HepG2 (cell line): ENCODE data around the gene NAT9. TPM values are rescaled to one million over a fixed set of nuclear protein-coding genes. Genes with fewer than 3 reads are reported as not detected.

Experiments
- THAP11 ChIP-seq: IDR thresholded peaks from 2 replicates; pipeline ENCODE4 v1.6.1; 2016; ENCODE audit warnings: missing biosample characterization, missing genetic modification reagents
- ZNF331 ChIP-seq: sonication (generic); formaldehyde crosslinking; IDR thresholded peaks from 2 replicates; pipeline ENCODE4 v1.4.0; 2020; ENCODE audit warnings: missing genetic modification reagents
- polyA plus RNA-seq, 8 experiments: library from polyadenylated mRNA; depleted of rRNA in 3 of 8; stranded (reverse) in 7 of 8; unstranded in 1 of 8; fragments of >200 nt; fragmentation: Illumina TruSeq in 4 of 8; extraction: Trizol in 4 of 8; gene quantifications; 2 replicates each; pipeline versions ENCODE4 v1.2.1 to v1.2.3, GENCODE V29; 2011 to 2016; ENCODE audit warnings: low read depth in 4 of 8, missing spikeins in 1 of 8, mixed read lengths in 1 of 8; ENCODE audit not compliant: insufficient read depth in 1 of 8
- total RNA-seq, 5 experiments: library from RNA; depleted of rRNA; stranded (reverse); fragments of >200 nt; fragmentation: Illumina TruSeq; extraction: Trizol; gene quantifications; 2 replicates each; pipeline ENCODE4 v1.2.3, GENCODE V29; 2016; ENCODE audit warnings: low read depth in 1 of 5
- TF ChIP-seq, protein P1 (sequence below): sonication (generic); formaldehyde crosslinking; IDR thresholded peaks from 2 replicates; pipeline ENCODE4 v1.4.0; 2020; ENCODE audit warnings: missing genetic modification reagents, borderline replicate concordance
- TF ChIP-seq, protein P2 (sequence below): sonication (generic); formaldehyde crosslinking; IDR thresholded peaks from 2 replicates; pipeline ENCODE4 v1.5.0; 2020; ENCODE audit warnings: mild to moderate bottlenecking, missing genetic modification reagents, borderline replicate concordance

Gene NAT9
- total and polyA plus RNA-seq, 2 of the 13 experiments (the other 11 are each of a cell fraction or from before 2014, with no cell fraction given): 39.7 to 44.2 TPM

GRCh38 chr17:74780443-74781238 is 4.5 kb upstream of the NAT9 start (continued):
- TF ChIP-seq, protein P1, sequence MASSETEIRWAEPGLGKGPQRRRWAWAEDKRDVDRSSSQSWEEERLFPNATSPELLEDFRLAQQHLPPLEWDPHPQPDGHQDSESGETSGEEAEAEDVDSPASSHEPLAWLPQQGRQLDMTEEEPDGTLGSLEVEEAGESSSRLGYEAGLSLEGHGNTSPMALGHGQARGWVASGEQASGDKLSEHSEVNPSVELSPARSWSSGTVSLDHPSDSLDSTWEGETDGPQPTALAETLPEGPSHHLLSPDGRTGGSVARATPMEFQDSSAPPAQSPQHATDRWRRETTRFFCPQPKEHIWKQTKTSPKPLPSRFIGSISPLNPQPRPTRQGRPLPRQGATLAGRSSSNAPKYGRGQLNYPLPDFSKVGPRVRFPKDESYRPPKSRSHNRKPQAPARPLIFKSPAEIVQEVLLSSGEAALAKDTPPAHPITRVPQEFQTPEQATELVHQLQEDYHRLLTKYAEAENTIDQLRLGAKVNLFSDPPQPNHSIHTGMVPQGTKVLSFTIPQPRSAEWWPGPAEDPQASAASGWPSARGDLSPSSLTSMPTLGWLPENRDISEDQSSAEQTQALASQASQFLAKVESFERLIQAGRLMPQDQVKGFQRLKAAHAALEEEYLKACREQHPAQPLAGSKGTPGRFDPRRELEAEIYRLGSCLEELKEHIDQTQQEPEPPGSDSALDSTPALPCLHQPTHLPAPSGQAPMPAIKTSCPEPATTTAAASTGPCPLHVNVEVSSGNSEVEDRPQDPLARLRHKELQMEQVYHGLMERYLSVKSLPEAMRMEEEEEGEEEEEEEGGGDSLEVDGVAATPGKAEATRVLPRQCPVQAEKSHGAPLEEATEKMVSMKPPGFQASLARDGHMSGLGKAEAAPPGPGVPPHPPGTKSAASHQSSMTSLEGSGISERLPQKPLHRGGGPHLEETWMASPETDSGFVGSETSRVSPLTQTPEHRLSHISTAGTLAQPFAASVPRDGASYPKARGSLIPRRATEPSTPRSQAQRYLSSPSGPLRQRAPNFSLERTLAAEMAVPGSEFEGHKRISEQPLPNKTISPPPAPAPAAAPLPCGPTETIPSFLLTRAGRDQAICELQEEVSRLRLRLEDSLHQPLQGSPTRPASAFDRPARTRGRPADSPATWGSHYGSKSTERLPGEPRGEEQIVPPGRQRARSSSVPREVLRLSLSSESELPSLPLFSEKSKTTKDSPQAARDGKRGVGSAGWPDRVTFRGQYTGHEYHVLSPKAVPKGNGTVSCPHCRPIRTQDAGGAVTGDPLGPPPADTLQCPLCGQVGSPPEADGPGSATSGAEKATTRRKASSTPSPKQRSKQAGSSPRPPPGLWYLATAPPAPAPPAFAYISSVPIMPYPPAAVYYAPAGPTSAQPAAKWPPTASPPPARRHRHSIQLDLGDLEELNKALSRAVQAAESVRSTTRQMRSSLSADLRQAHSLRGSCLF (CRISPR knock-in tag): no peak
- TF ChIP-seq, protein P2, sequence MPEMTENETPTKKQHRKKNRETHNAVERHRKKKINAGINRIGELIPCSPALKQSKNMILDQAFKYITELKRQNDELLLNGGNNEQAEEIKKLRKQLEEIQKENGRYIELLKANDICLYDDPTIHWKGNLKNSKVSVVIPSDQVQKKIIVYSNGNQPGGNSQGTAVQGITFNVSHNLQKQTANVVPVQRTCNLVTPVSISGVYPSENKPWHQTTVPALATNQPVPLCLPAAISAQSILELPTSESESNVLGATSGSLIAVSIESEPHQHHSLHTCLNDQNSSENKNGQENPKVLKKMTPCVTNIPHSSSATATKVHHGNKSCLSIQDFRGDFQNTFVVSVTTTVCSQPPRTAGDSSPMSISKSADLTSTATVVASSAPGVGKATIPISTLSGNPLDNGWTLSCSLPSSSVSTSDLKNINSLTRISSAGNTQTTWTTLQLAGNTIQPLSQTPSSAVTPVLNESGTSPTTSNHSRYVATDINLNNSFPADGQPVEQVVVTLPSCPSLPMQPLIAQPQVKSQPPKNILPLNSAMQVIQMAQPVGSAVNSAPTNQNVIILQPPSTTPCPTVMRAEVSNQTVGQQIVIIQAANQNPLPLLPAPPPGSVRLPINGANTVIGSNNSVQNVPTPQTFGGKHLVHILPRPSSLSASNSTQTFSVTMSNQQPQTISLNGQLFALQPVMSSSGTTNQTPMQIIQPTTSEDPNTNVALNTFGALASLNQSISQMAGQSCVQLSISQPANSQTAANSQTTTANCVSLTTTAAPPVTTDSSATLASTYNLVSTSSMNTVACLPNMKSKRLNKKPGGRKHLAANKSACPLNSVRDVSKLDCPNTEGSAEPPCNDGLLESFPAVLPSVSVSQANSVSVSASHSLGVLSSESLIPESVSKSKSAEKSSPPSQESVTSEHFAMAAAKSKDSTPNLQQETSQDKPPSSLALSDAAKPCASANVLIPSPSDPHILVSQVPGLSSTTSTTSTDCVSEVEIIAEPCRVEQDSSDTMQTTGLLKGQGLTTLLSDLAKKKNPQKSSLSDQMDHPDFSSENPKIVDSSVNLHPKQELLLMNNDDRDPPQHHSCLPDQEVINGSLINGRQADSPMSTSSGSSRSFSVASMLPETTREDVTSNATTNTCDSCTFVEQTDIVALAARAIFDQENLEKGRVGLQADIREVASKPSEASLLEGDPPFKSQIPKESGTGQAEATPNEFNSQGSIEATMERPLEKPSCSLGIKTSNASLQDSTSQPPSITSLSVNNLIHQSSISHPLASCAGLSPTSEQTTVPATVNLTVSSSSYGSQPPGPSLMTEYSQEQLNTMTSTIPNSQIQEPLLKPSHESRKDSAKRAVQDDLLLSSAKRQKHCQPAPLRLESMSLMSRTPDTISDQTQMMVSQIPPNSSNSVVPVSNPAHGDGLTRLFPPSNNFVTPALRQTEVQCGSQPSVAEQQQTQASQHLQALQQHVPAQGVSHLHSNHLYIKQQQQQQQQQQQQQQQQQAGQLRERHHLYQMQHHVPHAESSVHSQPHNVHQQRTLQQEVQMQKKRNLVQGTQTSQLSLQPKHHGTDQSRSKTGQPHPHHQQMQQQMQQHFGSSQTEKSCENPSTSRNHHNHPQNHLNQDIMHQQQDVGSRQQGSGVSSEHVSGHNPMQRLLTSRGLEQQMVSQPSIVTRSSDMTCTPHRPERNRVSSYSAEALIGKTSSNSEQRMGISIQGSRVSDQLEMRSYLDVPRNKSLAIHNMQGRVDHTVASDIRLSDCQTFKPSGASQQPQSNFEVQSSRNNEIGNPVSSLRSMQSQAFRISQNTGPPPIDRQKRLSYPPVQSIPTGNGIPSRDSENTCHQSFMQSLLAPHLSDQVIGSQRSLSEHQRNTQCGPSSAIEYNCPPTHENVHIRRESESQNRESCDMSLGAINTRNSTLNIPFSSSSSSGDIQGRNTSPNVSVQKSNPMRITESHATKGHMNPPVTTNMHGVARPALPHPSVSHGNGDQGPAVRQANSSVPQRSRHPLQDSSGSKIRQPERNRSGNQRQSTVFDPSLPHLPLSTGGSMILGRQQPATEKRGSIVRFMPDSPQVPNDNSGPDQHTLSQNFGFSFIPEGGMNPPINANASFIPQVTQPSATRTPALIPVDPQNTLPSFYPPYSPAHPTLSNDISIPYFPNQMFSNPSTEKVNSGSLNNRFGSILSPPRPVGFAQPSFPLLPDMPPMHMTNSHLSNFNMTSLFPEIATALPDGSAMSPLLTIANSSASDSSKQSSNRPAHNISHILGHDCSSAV: no peak
- TF ChIP-seq THAP11: peak; percentile 53; the same call in 1 of the 2 replicates
- TF ChIP-seq ZNF331: no peak
